Hepatocyte (in vitro differentiated cells): ENCODE measurements around the gene LIMS1. TPM values are rescaled to one million over a fixed set of nuclear protein-coding genes. Genes with fewer than 3 reads are reported as not detected.
"Not testable (repeated sequence)": the region's sequence is repeated elsewhere in the genome, so short reads cannot be mapped to it uniquely, and the experiment has no call there.

Source experiments
- DNase-seq: peaks from one replicate; pipeline ENCODE4 v3.0.0-alpha.2; 2016; ENCODE audit warnings: low spot score
- H2AFZ ChIP-seq: fragments of 200-600 bp; sonication (generic); 2 replicates; pipeline ENCODE4 v1.6.0; 2016; ENCODE audit warnings: antibody characterized with exemption, mild to moderate bottlenecking
- H3K27ac ChIP-seq: fragments of 200-600 bp; sonication (generic); 2 replicates; pipeline ENCODE4 v1.5.1; 2016; ENCODE audit warnings: mild to moderate bottlenecking
- H3K27me3 ChIP-seq: fragments of 200-600 bp; sonication (generic); 2 replicates; pipeline ENCODE4 v1.6.1; 2016
- H3K36me3 ChIP-seq: fragments of 200-600 bp; sonication (generic); replicated peaks from 2 replicates; pipeline ENCODE4 v1.5.1; 2016; ENCODE audit warnings: low read depth; ENCODE audit not compliant: insufficient read depth
- H3K4me1 ChIP-seq: fragments of 200-600 bp; sonication (generic); 2 replicates; pipeline ENCODE4 v1.5.1; 2016; ENCODE audit warnings: mild to moderate bottlenecking, moderate library complexity; ENCODE audit not compliant: insufficient read depth
- H3K4me2 ChIP-seq: fragments of 200-600 bp; sonication (generic); 2 replicates; pipeline ENCODE4 v1.6.0; 2016
- H3K4me3 ChIP-seq: fragments of 200-600 bp; sonication (generic); 2 replicates; pipeline ENCODE4 v1.5.1; 2016; ENCODE audit warnings: mild to moderate bottlenecking
- H3K79me2 ChIP-seq: fragments of 200-600 bp; sonication (generic); 2 replicates; pipeline ENCODE4 v1.6.0; 2017; ENCODE audit warnings: mild to moderate bottlenecking
- H3K9me2 ChIP-seq: fragments of 200-600 bp; sonication (generic); replicated peaks from 2 replicates; pipeline ENCODE4 v1.6.0; 2017; ENCODE audit warnings: mild to moderate bottlenecking; ENCODE audit not compliant: insufficient read depth
- H3K9me3 ChIP-seq: fragments of 200-600 bp; sonication (generic); 2 replicates; pipeline ENCODE4 v1.5.1; 2016; ENCODE audit warnings: low read depth, mild to moderate bottlenecking
- H4K20me1 ChIP-seq: fragments of 200-600 bp; sonication (generic); 2 replicates; pipeline ENCODE4 v1.6.0; 2016; ENCODE audit warnings: mild to moderate bottlenecking; ENCODE audit not compliant: insufficient read depth, poor library complexity, severe bottlenecking
- WGBS: methylation state at CpG from one replicate; pipeline ENCODE4 v1.1.6; 2016; ENCODE audit warnings: low lambda C conversion rate; ENCODE audit errors: missing lambda C conversion rate; 5-methylcytosine and 5-hydroxymethylcytosine counted together
- polyA plus RNA-seq: library from polyadenylated mRNA; unstranded; fragments of >200 nt; fragmentation: Nextera tagmentation; extraction: Ambion mirVana; gene quantifications from 2 replicates; pipeline ENCODE4 v1.2.1, GENCODE V29; 2016
- total RNA-seq: library from RNA; depleted of rRNA; stranded (reverse); fragments of >200 nt; gene quantifications from 2 replicates; pipeline ENCODE4 v1.2.3, GENCODE V29; 2014

The LIMS1 gene
- total and polyA plus RNA-seq, 2 experiments from 2014 or later = 40.0 to 102 TPM

DNA sequence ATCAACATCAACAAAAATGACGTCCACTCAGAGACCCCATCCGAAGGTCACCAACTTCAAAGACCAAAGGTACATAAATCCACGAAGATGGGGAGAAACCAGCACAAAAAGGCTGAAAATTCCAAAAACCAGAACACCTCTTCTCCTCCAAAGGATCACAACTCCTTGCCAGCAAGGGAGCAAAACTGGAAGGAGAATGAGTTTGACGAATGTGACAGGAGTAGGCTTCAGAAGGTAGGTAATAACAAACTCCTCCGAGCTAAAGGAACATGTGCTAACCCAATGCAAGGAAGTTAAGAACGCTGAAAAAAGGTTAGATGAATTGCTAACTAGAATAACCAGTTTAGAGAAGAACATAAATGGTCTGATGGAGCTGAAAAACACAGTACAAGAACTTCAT lies 110.2 kb downstream of the LIMS1 start:
- not testable (repeated sequence) for H3K27ac ChIP-seq, H3K9me3 ChIP-seq, H3K9me2 ChIP-seq, DNase-seq, H3K36me3 ChIP-seq, H2AFZ ChIP-seq, H4K20me1 ChIP-seq, H3K4me1 ChIP-seq, H3K4me3 ChIP-seq, H3K4me2 ChIP-seq, H3K27me3 ChIP-seq
- peaks cover 60% of the 10 kb centered on the region for H3K79me2 ChIP-seq
- WGBS = 98% methylated on average over 6 of the region's 6 CpGs

DNA sequence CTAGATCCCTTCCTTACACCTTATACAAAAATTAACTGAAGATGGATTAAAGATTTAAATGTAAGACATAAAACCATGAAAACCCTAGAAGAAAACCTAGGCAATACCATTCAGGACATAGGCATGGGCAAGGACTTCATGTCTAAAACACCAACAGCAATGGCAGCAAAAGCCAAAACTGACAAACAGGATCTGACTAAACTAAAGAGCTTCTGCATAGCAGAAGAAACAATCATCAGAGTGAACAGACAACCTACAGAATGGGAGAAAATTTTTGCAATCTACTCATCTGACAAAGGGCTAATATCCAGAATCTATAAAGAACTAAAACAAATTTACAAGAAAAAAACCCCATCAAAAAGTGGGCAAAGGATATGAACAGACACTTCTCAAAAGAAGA lies 114.5 kb downstream of the LIMS1 start:
- not testable (repeated sequence) for H3K9me2 ChIP-seq, H3K4me1 ChIP-seq, H3K9me3 ChIP-seq, H4K20me1 ChIP-seq, H3K36me3 ChIP-seq, H3K4me2 ChIP-seq, H3K4me3 ChIP-seq, H3K27me3 ChIP-seq, DNase-seq, H3K27ac ChIP-seq, H2AFZ ChIP-seq
- H3K79me2 ChIP-seq = peaks cover 26% of the 10 kb centered on the region

DNA sequence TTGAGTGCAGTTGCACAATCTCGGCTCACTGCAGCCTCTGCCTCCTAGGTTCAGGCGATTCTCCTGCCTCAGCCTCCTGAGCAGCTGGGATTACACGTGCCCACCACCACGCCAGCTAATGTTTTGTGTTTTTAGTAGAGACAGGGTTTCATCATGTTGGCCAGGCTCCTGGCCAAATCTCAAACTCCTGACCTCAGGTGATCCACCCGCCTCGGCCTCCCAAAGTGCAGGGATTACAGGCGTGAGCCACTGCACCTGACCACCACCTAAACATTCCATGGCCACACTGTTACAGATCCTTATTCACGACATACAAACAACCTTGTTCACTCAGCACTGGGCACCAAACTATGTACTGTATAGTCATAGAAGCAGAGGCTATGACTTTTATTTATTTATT lies 116.2 kb downstream of the LIMS1 start:
- H3K36me3 ChIP-seq, H4K20me1 ChIP-seq, H3K4me2 ChIP-seq, H3K4me1 ChIP-seq, H2AFZ ChIP-seq, DNase-seq, H3K27me3 ChIP-seq, H3K4me3 ChIP-seq, H3K9me2 ChIP-seq, H3K9me3 ChIP-seq, H3K27ac ChIP-seq: not testable (repeated sequence)
- 93% methylated on average over 8 of the region's 8 CpGs for WGBS
- H3K79me2 ChIP-seq = peaks cover 19% of the 10 kb centered on the region

DNA sequence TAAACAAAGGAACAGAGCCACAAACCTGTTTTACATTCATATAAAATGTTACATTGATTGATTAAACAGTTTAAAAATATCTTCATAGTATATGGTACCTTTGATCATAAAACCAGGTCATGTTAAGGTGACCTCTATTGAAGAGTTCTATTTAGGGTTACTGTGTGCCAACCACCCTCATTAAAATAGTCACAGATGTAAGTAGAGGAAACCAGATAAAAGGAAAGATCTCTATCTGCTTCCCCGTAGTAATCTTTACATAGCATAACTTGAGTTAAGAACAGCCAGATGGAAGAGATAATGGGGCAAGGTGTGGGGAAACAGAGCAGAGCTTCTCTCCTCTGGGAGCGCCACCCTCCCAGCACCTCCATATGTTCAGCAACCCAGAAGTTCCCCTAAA lies 117.2 kb downstream of the LIMS1 start:
- H3K27ac ChIP-seq = not testable (repeated sequence)

DNA sequence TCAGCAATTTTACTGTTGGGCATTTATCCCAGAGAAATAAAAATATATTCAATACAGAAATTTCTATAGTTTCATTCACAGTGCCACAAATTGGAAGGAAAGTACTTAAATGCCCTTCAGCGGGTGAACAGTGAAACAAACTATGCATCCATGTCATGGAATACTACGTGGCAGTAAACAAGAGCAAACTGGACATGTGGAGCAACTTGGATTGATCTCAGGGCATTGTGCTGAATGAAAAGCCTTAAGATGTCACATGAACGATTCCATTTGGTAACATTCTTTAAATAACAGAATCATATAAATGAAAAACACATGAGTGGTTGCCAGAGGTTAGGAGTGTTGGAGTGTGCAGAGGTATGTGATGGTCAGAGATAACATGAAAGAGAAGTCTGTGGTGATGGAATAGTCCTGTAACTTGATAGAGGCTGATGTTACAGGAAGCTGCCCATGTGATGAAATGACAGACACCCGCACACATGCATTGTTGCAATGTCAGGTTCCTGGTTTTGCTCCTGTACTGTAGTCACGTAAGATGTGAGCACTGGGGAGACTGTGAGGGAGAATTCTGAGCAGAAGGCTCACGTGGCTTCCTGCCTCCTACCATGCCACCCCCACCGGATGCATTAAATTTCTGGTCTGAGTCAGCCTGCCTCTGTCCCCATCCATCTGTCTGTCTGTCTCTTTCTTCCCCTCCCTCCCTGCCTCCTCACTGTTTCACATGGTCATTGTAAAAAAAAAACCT lies 118.1 kb downstream of the LIMS1 start:
- not testable (repeated sequence) for H3K27me3 ChIP-seq, H3K4me2 ChIP-seq, H3K27ac ChIP-seq, H3K36me3 ChIP-seq, H3K9me3 ChIP-seq, H4K20me1 ChIP-seq, H3K4me1 ChIP-seq, H3K9me2 ChIP-seq, H2AFZ ChIP-seq, H3K4me3 ChIP-seq, DNase-seq
- 75% methylated on average over 7 of the region's 7 CpGs for WGBS
- H3K79me2 ChIP-seq = peaks cover 12% of the 10 kb centered on the region

More for the DNA sequence above, 117.2 kb downstream of the LIMS1 start:
- not testable (repeated sequence) for H3K27me3 ChIP-seq, H3K36me3 ChIP-seq, H3K4me2 ChIP-seq, DNase-seq, H3K4me3 ChIP-seq, H2AFZ ChIP-seq, H3K9me3 ChIP-seq, H3K9me2 ChIP-seq, H4K20me1 ChIP-seq, H3K4me1 ChIP-seq
- WGBS = 0% methylated on average over 1 of the region's 2 CpGs
- peaks cover 13% of the 10 kb centered on the region for H3K79me2 ChIP-seq

DNA sequence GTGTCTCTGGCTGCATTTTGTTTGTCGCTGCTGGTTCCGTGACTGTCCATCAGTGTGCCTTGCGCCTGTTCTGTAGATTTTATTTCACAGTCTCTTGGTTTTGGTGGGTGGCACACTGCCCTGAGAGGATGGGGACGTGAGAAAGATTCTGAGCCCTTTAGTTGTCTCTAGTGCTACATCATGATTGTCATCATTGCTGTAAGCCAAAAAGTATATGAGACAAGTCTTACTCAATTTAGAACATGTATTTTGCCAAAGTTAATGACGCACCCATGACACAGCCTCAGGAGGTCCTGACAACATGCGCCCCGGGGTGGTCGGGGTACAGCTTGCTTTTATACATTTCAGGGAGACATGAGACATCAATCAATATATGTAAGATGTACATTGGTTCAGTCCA lies 119.2 kb downstream of the LIMS1 start:
- WGBS = 92% methylated on average over 1 of the region's 8 CpGs
- not testable (repeated sequence) for DNase-seq, H4K20me1 ChIP-seq, H3K27me3 ChIP-seq, H2AFZ ChIP-seq, H3K79me2 ChIP-seq, H3K9me3 ChIP-seq, H3K4me2 ChIP-seq, H3K27ac ChIP-seq, H3K36me3 ChIP-seq, H3K4me3 ChIP-seq, H3K4me1 ChIP-seq, H3K9me2 ChIP-seq

DNA sequence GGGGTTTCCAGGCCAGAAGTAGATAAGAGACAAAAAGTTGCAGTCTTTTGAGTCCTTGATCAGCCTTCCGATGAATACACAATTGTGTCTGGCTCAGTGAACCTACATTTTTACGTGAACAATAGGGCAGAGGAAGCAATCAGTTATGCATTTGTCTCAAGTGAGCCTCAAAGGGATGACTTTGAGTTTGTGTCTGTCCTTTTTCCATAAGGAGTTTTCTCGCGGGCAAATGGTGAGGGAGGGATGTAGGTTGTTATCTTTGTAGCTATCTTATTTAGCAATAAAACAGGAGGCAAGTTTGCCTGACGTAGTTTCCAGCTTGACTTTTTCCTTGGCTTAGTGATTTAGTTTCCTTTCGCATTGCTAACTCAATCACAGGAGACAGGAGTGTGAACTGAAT lies 119.6 kb downstream of the LIMS1 start:
- not testable (repeated sequence) for H3K4me1 ChIP-seq, H3K9me2 ChIP-seq, H3K9me3 ChIP-seq, H3K36me3 ChIP-seq, H3K4me3 ChIP-seq, DNase-seq, H3K79me2 ChIP-seq, H2AFZ ChIP-seq, H4K20me1 ChIP-seq, H3K4me2 ChIP-seq, H3K27me3 ChIP-seq
- 43% methylated on average over 5 of the region's 6 CpGs for WGBS
- peak overlapping the region; percentile 64 for H3K27ac ChIP-seq

DNA sequence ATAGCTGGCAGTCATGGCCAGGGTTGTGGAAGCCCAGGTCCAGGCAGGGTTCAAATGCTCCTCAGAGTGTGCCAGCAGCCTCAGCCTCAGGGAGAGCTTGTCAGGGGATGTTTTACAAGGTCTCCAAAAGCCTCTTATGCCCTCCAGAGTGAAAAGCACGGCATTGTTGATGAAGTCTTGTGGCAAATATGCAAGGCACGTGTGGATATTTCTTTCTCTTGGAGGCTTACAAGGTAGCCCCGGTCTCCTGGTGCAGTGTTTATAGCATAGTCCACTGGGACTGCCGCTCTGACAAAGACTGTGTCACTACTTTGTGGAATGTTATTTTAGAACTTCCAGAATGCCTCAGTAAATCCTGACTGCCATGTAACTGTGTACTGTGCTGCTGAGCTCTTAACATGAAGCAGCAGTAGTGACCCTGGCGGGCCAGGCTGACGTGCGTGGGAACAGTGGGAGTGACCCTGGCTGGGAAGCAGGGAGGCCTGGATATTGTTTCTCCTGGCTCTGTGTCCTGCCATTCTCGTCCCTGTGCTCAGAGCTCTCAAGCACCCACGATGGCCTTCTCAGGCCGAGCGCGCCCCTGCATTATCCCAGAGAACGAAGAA lies 120.4 kb downstream of the LIMS1 start:
- not testable (repeated sequence) for H3K4me2 ChIP-seq, H2AFZ ChIP-seq, H3K27me3 ChIP-seq, DNase-seq, H3K4me3 ChIP-seq, H3K79me2 ChIP-seq, H3K9me3 ChIP-seq, H3K36me3 ChIP-seq, H3K9me2 ChIP-seq, H3K4me1 ChIP-seq, H4K20me1 ChIP-seq
- peak overlapping the region; percentile 64 for H3K27ac ChIP-seq
- 35% methylated on average over 6 of the region's 13 CpGs for WGBS

DNA sequence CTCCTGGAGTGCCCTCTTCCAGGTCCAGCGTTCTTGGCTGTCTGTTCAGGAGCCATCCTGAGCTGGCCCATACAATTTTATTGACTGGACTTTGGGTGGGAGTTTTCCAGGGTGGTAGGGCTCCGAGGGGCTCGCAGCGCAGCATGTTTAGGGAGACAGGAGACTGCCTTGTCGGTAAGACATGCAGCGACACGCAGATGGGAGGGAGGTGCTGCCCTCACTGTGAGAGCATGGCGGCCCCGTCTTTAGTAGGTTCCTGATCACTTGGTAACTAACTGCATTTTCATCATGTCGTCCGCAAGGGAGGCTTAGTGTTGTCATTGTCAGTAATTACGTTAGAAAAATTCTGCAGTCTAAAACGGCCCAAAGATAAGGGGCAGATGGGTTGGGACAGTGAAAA lies 121.0 kb downstream of the LIMS1 start:
- WGBS = no CpG with 5 or more reads among the region's 13 CpGs

More for the DNA sequence above, 121.0 kb downstream of the LIMS1 start:
- H3K4me1 ChIP-seq, H2AFZ ChIP-seq, H3K4me2 ChIP-seq, DNase-seq, H3K4me3 ChIP-seq, H3K79me2 ChIP-seq, H4K20me1 ChIP-seq, H3K27me3 ChIP-seq, H3K9me2 ChIP-seq, H3K9me3 ChIP-seq, H3K36me3 ChIP-seq, H3K27ac ChIP-seq: not testable (repeated sequence)
